Thoracic aorta (tissue), 2 donors: Measurements from ENCODE around the gene HOXC9. TPM values are rescaled to one million over a fixed set of nuclear protein-coding genes. Genes with fewer than 3 reads are reported as not detected.
A peak's percentile ranks its signal among the peaks of the same experiment; 100 is the strongest.

Source experiments
- ATAC-seq: fragments of 150-250 bp; one replicate; pipeline ENCODE4 v1.8.0; 2017; ENCODE audit warnings: low read depth; ENCODE audit not compliant: insufficient number of reproducible peaks, low FRiP score
- DNase-seq: peaks from one replicate; pipeline ENCODE4 v3.0.0-alpha.2; 2020; ENCODE audit warnings: low spot score
- H3K27ac ChIP-seq, 2 donors: fragments of 200-600 bp; sonication (generic); 1 replicate in 1 of 2; 2 replicates in 1 of 2; pipeline ENCODE4 v1.5.1; 2016; ENCODE audit warnings: mild to moderate bottlenecking in 2 of 2, moderate library complexity in 2 of 2
- H3K27me3 ChIP-seq: fragments of 200-600 bp; sonication (generic); replicated peaks from 2 replicates; pipeline ENCODE4 v1.6.0; 2016; ENCODE audit warnings: mild to moderate bottlenecking; ENCODE audit not compliant: insufficient read depth
- H3K36me3 ChIP-seq: fragments of 200-600 bp; sonication (generic); one replicate; pipeline ENCODE4 v1.5.1; 2016
- H3K4me1 ChIP-seq, 2 donors: fragments of 200-600 bp; sonication (generic); 1 replicate in 1 of 2; 2 replicates in 1 of 2; pipeline versions ENCODE4 v1.5.1 to v1.6.0; 2016; ENCODE audit warnings: low read depth in 2 of 2, mild to moderate bottlenecking in 1 of 2; ENCODE audit not compliant: control insufficient read depth in 1 of 2
- H3K4me3 ChIP-seq: fragments of 200-600 bp; sonication (generic); 2 replicates; pipeline ENCODE4 v1.5.1; 2016; ENCODE audit warnings: mild to moderate bottlenecking
- H3K9me3 ChIP-seq: fragments of 200-600 bp; sonication (generic); 2 replicates; pipeline ENCODE4 v1.5.1; 2016
- CTCF ChIP-seq: fragments of 200-600 bp; sonication (generic); IDR thresholded peaks from one replicate; pipeline ENCODE4 v1.5.1; 2019; ENCODE audit warnings: antibody characterized with exemption
- total RNA-seq, 2 donors: library from RNA; depleted of rRNA; stranded (reverse); fragments of >200 nt; gene quantifications; one replicate each; pipeline versions ENCODE4 v1.1.0 to v1.2.3, GENCODE V29; 2016

The HOXC9 gene
- total RNA-seq, 2 donors from 2014 or later = not detected

- Histone ChIP-seq H3K4me3 (peak within 1 kb of the TSS; percentile 63), H3K27ac (no peak within 1 kb of the TSS), H3K36me3 (no peaks in the 10 kb centered on the region), H3K9me3 (no peaks in the 10 kb centered on the region), H3K4me1 (peaks cover 16 to 24% of the 10 kb centered on the region in 2 donors), H3K27me3 (peaks cover 58% of the 10 kb centered on the region)
- DNase-seq (no peak), ATAC-seq (no peak)
- no peak for TF ChIP-seq CTCF
Measured at GRCh38 chr12:53974084-53975063, 25.6 kb upstream of the HOXC9 start, which contains the start of gene HOTAIR. HOTAIR (minus strand) TSS chr12:53974954.

GRCh38 chr12:53975064-53975471 is 24.9 kb upstream of the HOXC9 start:
- Histone ChIP-seq H3K27me3 (peaks cover 57% of the 10 kb centered on the region), H3K4me3 (peak overlapping the region; percentile 63), H3K4me1 (peaks cover 16 to 24% of the 10 kb centered on the region in 2 donors), H3K27ac (no peak overlapping the region), H3K36me3 (no peaks in the 10 kb centered on the region), H3K9me3 (no peaks in the 10 kb centered on the region)
- DNase-seq = no peak
- no peak for TF ChIP-seq CTCF
- no peak for ATAC-seq

- H3K36me3 ChIP-seq = no peaks in the 10 kb centered on the region
- no peak overlapping the region for H3K27ac ChIP-seq
- TF ChIP-seq CTCF = no peak
- H3K4me1 ChIP-seq = peaks cover 16 to 24% of the 10 kb centered on the region in 2 donors
- H3K4me3 ChIP-seq = no peak overlapping the region
- no peak for ATAC-seq
- H3K9me3 ChIP-seq = no peaks in the 10 kb centered on the region
- DNase-seq = no peak
- H3K27me3 ChIP-seq = peaks cover 52% of the 10 kb centered on the region
Measured at GRCh38 chr12:53975479-53976152, 24.3 kb upstream of the HOXC9 start.

- Histone ChIP-seq H3K36me3 (no peaks in the 10 kb centered on the region), H3K4me1 (peaks cover 16 to 24% of the 10 kb centered on the region in 2 donors), H3K27me3 (peaks cover 45% of the 10 kb centered on the region), H3K27ac (no peak overlapping the region), H3K4me3 (no peak overlapping the region), H3K9me3 (no peaks in the 10 kb centered on the region)
- DNase-seq = no peak
- no peak for TF ChIP-seq CTCF
- ATAC-seq = no peak
Measured at GRCh38 chr12:53976172-53976822, 23.7 kb upstream of the HOXC9 start.
